ENCODE results near the gene ADARB2.

DNA sequence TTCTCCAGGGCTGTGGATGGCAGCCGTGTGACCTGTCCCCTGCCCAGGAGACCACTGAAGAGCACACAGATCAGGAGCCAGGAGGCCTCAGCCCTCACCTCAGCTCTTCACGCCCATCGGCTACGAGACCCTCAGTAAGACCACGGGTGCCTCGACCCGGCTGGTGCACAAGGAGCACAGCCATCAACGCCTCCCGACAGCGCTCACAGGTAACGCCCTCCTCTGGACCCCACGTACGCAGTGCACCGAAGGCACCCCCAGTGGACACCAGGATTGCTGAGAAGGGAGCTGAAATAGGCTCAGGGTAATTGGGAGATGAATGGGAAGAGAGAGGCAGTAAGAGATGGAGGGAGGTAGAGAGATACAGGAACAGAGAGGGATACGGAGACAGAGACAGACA lies 389.8 kb downstream of the ADARB2 start:
- TF ChIP-seq, protein P1, sequence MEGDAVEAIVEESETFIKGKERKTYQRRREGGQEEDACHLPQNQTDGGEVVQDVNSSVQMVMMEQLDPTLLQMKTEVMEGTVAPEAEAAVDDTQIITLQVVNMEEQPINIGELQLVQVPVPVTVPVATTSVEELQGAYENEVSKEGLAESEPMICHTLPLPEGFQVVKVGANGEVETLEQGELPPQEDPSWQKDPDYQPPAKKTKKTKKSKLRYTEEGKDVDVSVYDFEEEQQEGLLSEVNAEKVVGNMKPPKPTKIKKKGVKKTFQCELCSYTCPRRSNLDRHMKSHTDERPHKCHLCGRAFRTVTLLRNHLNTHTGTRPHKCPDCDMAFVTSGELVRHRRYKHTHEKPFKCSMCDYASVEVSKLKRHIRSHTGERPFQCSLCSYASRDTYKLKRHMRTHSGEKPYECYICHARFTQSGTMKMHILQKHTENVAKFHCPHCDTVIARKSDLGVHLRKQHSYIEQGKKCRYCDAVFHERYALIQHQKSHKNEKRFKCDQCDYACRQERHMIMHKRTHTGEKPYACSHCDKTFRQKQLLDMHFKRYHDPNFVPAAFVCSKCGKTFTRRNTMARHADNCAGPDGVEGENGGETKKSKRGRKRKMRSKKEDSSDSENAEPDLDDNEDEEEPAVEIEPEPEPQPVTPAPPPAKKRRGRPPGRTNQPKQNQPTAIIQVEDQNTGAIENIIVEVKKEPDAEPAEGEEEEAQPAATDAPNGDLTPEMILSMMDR (IDR thresholded peaks at IDR 0.05): no peak
- TF ChIP-seq POLR2AphosphoS5 (IDR thresholded peaks at IDR 0.05) (no peak), POLR2A (IDR thresholded peaks at IDR 0.05) (no peak), EP300 (IDR thresholded peaks at IDR 0.05) (no peak)
